DLD1 (cell line): ENCODE results near the gene AGTRAP.

ENCODE experiments used
- in situ Hi-C: cut with HindIII; loops from 2 replicates; pipeline ENCODE4 v1.10.0; 2017; ENCODE audit warnings: low sequenced_read_pairs

Gene AGTRAP

DNA sequence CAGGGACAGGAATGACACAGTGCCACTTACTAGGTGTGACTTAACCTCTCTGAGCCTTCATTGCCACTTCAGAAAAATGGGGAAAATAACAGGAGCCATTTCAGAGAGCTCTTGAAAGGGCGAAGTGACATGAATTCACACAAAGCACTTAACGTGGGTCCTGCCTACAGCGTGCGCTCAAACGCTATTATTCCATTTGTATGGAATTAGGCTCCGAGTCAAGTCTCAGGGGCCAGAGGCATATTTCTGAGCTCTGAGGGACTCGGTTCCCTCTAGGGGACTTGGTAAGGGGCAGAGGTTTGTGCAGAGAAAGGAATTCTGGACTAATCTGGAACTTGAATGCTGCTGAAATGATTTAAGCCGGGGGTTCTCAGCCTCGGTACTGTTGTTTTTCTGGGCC, 30.3 kb upstream of the AGTRAP start:
- in situ Hi-C loops: no loop called here

- in situ Hi-C loops: no loop called here
These were observed 29.6 kb upstream of the AGTRAP start for GRCh38 chr1:11706292-11706691.

DNA sequence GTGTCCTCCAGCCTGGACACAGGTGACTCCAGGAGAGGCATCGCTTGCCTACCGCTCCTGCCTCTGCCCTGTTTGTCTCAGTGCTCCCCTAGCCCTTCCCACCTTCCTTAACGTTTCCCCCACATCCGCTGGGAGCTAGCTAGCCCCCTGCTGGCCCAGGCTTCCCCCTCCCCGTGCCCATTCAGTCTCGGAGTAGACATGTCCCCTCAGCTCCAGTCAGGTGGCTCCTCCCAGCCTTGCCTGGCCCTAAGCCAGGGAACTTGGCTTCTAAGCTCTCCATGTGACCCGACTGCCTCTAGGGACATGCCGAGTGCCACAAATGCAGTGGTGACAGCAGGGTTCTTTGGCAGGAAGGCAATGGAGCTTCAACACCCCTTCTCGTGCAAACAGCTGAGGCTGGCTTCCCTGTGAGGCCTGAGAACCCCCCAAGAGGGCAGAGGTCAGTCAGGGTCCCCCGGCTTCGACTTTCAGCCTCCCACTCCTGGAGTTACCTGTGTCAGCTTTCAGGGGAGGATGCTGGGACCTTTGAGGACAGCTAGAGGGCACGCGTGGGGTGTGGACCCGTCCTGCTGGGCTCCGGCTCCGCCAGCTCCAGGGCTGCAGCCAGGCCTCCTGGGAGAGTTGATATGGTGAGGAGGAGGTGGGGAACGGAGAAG, 28.2 kb upstream of the AGTRAP start:
- in situ Hi-C loops: no loop called here

GRCh38 chr1:11708554-11709350, 27.2 kb upstream of the AGTRAP start:
- in situ Hi-C loops: no loop called here

- in situ Hi-C loops: loop anchor here (10.0 kb wide), 1 partner anchor 47 kb away; the partner anchor contains the start of gene FBXO6
These were observed 24.4 kb upstream of the AGTRAP start for GRCh38 chr1:11711490-11711889.

GRCh38 chr1:11712285-11712684, 23.7 kb upstream of the AGTRAP start:
- in situ Hi-C loops: loop anchor here (10.0 kb wide), 1 partner anchor 47 kb away; the partner anchor contains the start of gene FBXO6

DNA sequence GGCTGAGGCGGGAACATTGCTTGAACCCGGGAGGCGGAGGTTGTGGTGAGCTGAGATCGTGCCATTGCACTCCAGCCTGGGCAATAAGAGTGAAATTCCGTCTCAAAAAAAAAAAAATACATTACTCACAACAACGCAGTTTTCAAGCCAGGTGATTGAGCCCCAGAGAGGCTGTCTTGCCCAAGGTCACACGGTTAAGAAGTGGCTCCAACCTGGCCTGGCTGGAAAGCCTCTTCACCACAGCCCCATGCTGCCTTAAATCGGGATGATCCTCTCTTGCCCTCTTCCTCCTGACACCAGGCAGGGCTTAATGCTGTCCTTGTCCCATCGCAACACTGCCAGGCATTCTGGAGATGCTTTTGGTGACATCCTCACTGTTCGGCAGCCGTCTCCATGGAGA, 22.8 kb upstream of the AGTRAP start:
- in situ Hi-C loops: loop anchor here (10.0 kb wide), 1 partner anchor 48 kb away; the partner anchor contains the start of gene FBXO6

DNA sequence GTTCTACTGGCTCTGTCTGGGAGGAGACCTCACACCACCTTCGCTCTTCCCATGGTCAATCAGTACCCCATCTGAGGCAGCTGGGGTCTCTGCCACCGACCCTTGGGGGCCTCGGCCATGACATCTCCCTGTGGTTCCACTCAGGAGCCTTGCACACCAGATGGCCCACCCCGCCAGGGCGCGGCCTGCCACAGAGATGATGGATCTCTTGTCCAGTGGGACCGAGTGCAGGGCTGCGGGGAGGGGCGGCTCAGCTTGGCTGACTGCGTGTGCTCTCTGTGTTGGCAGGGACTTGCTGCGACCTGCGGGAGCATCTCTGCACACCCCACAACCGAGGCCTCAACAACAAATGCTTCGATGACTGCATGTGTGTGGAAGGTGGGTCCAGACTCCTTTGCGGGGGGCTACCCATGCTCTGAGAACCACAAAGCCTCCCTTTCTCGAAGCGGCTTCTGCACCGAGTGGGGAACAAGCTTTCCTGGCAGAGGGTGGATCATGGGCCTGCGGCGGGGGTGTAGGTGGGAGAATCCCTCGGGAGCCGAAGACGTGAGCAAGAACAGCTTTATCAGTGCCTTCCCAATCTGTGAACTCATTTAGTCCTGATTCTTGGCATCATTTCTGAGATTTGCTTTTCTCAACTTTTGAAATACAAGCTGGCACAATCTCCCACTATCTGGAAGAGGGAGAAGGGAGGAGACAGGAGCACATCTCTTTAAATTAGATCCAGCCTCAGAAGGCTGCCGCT, 20.9 kb upstream of the AGTRAP start:
- in situ Hi-C loops: loop anchor here (10.0 kb wide), 1 partner anchor 50 kb away; the partner anchor contains the start of gene FBXO6

- in situ Hi-C loops: loop anchor here (10.0 kb wide), 1 partner anchor 55 kb away; the partner anchor contains the start of gene FBXO6
These were observed 16.5 kb upstream of the AGTRAP start for GRCh38 chr1:11719313-11720032.

DNA sequence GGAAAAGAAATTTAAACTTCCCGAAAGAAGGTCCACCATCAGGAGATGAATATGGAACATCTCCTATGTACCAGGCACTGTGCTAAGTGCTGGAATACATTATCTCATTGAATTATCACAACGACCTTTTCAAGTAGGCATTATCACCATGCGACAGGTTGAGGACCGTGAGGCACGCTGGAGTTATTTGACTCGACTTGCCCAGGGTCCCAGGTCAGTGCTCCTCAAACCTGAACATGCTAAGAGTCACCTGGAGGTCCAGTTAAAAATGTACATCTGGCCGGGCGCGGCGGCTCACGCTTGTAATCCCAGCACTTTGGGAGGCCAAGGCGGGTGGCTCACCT, 15.9 kb upstream of the AGTRAP start:
- in situ Hi-C loops: no loop called here

DNA sequence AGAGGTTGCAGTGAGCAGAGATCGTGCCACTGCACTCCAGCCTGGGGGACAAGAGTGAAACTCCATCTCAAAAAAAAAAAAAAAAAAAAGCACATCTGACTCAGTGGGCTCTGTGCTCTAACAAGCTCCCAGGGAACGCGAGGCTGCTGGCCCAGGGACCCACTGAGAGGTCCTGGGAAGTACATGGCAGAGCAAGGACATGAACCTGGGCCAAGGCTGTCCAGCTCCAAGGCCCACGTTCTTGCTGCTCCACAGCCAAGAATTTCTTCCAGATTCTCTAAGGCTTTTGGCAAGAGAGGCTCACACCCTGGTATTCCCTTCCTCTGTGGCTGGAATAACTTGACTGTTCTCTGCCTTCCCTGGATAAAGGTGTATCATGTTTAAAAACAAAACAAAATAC, 15.4 kb upstream of the AGTRAP start:
- in situ Hi-C loops: no loop called here

DNA sequence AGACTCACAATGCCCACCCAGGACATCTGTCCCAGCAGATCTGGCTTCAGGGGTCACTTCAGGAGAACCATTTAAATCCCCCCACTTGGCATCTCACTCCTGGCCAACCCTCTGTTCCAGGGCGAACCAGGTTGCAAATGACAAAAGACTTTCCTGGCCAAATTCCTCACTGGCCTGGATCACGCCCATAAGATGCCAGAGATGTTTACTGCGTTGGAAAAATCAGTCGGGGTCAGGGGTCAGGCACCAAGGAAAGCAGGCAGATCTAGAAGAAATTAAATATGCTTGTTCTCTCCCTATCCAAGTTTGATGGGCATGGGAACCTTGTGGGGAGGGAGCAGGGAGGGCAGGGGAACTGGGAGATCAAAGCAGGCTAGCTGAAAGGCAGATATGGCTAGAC, 14.6 kb upstream of the AGTRAP start:
- in situ Hi-C loops: no loop called here

- in situ Hi-C loops: no loop called here
These were observed 13.4 kb upstream of the AGTRAP start for GRCh38 chr1:11722538-11722937.

DNA sequence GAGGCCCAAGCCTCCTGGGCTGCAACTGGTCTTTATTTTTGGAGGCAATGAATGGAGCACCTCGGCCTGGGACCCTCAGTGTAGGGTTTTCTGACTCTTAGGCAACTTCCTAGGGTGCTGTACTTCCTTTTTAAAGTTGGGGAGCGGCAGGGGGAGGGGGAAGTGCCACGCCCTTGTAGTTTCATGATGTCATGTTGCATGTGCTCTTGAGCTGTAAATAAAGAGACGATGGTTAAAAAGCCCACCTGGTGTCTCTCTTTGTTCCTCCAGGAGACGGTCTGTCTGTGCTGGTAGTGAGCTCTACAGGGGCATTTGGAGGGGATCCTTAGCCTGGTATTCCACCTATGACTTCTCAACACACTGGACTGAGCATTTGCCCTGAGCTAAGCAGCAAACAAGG, 10.3 kb upstream of the AGTRAP start:
- in situ Hi-C loops: no loop called here

DNA sequence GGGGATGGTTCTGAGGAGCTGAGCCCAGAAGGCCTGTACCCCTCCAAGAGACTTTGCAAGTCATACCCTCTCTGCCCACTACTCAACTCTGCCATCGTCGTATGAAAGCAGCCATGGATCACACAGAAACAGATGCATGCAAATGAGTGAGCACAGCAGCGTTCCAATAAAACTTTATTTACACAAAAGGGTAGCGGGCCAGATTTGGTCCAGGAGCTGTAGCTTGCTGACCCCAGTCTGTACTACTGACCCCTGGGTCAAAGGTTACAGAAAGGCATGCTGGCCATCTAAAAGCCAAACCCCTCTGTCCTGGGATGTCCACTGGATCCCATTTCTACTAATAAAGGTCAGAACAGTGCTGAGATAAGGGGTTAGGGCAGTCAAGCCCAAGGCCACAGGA, 8.8 kb upstream of the AGTRAP start:
- in situ Hi-C loops: no loop called here

DNA sequence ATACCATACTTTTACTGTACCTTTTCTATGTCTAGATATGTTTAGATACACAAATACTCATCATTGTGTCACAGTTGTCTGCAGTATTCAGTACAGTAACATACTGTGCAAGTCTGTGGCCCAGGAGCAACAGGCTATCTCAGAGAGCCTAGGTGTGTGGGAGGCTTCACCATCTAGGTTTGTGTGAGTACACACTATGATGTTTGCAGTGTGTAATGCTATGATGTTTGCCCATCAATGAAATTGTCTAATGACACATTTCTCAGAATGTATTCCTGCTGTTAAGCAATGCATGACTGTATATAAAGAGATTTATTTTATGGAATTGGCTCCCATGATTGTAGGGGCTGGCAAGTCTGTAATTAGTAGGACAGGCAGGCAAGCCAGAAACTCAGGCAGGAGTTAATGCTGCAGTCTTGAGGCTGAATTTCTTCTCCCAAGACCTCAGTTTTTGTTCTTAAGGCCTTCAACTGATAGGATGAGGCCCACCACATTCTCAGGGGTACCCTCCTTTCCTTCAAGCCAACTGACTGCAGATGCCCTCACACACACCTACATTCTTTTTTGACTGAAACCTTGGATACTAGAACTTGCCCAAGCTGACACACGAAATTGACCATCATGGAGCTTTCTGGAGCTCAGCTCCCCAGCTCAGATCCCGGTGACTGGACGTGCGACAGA, 7.7 kb upstream of the AGTRAP start:
- in situ Hi-C loops: no loop called here

GRCh38 chr1:11729155-11729497, 6.8 kb upstream of the AGTRAP start:
- in situ Hi-C loops: no loop called here

- in situ Hi-C loops: no loop called here
These were observed 6.2 kb upstream of the AGTRAP start for GRCh38 chr1:11729498-11730428.

GRCh38 chr1:11730429-11730891, 5.5 kb upstream of the AGTRAP start:
- in situ Hi-C loops: no loop called here
